DND-41 (cell line): ENCODE results near the gene BBC3.

Source experiments
- ATAC-seq: fragments of 200-7000 bp; cut with Tn5 transposase; 3 replicates; pipeline ENCODE4 v1.9.1; 2021; ENCODE audit warnings: low read depth; ENCODE audit not compliant: insufficient read depth
- DNase-seq: peaks from one replicate; pipeline ENCODE4 v3.0.0-alpha.2; 2020
- H2AFZ ChIP-seq: 2 replicates; pipeline ENCODE4 v1.6.0; 2012; ENCODE audit warnings: low read depth, low read length
- H3K27ac ChIP-seq: 2 replicates; pipeline ENCODE4 v1.5.1; 2012; ENCODE audit warnings: low read length, inconsistent platforms
- H3K27me3 ChIP-seq: fragments of 200-600 bp; sonication (generic); 2 replicates; pipeline ENCODE4 v1.6.0; 2012; ENCODE audit warnings: low read length, mild to moderate bottlenecking, inconsistent platforms; ENCODE audit not compliant: insufficient read depth, poor library complexity
- H3K36me3 ChIP-seq: 2 replicates; pipeline ENCODE4 v1.5.1; 2012; ENCODE audit warnings: low read length, inconsistent platforms; ENCODE audit not compliant: insufficient read depth
- H3K4me1 ChIP-seq: 2 replicates; pipeline ENCODE4 v1.5.1; 2012; ENCODE audit warnings: mild to moderate bottlenecking, low read length; ENCODE audit not compliant: insufficient read depth
- H3K4me2 ChIP-seq: 2 replicates; pipeline ENCODE4 v1.6.0; 2012; ENCODE audit warnings: mild to moderate bottlenecking, moderate library complexity, low read length, inconsistent platforms; ENCODE audit not compliant: insufficient read depth
- H3K4me3 ChIP-seq, 2 experiments: fragments of 200-600 bp in 1 of 2; shearing (Covaris generic) in 1 of 2; 2 replicates each; pipeline ENCODE4 v1.5.1; 2012 to 2016; ENCODE audit warnings: inconsistent platforms in 2 of 2, low read length in 2 of 2, mild to moderate bottlenecking in 2 of 2, low read depth in 1 of 2, moderate library complexity in 1 of 2
- H3K79me2 ChIP-seq: 2 replicates; pipeline ENCODE4 v1.6.0; 2012; ENCODE audit warnings: low read length, inconsistent platforms; ENCODE audit not compliant: insufficient read depth
- H3K9ac ChIP-seq: 2 replicates; pipeline ENCODE4 v1.6.0; 2012; ENCODE audit warnings: low read depth, mild to moderate bottlenecking, inconsistent platforms, low read length, moderate library complexity
- H3K9me3 ChIP-seq: 2 replicates; pipeline ENCODE4 v1.5.1; 2012; ENCODE audit warnings: low read length, moderate library complexity, mild to moderate bottlenecking, inconsistent platforms; ENCODE audit not compliant: insufficient read depth, severe bottlenecking
- H4K20me1 ChIP-seq: 2 replicates; pipeline ENCODE4 v1.6.0; 2012; ENCODE audit warnings: low read length; ENCODE audit not compliant: insufficient read depth
- EZH2 ChIP-seq: IDR thresholded peaks from 3 replicates; pipeline ENCODE4 v1.6.1; 2012; ENCODE audit warnings: borderline replicate concordance, low read depth, mild to moderate bottlenecking, moderate library complexity, low read length, inconsistent platforms; ENCODE audit not compliant: severe bottlenecking
- TF ChIP-seq, protein P1 (sequence below): IDR thresholded peaks from 2 replicates; pipeline ENCODE4 v1.5.1; 2012; ENCODE audit warnings: borderline replicate concordance, low read length, moderate library complexity, mild to moderate bottlenecking; ENCODE audit not compliant: poor library complexity, severe bottlenecking; ENCODE audit errors: extremely low read depth

BBC3 gene

DNA sequence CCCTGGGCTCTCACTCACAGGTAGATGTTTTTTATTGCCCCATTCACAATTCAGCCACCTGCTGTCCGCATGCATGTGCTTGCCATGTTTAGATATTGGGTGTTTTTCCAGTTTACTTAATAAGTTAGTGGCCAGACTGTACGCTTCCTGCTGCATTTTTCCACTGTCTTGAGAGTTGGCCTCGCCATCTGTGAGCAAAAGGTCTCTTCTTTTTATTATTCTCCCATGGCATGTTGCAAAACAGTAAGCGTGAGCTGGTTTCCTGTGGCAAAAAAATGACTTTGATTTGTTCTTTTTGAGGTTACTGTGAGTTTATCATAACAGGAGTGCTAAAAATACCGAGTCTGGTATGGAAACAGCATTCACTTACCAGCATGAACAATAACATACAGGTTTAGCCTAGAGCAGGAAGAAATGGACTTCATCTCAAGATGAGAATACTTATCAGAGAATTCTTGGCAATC lies 54.3 kb downstream of the BBC3 start:
- H3K9ac ChIP-seq: no peak overlapping the region

DNA sequence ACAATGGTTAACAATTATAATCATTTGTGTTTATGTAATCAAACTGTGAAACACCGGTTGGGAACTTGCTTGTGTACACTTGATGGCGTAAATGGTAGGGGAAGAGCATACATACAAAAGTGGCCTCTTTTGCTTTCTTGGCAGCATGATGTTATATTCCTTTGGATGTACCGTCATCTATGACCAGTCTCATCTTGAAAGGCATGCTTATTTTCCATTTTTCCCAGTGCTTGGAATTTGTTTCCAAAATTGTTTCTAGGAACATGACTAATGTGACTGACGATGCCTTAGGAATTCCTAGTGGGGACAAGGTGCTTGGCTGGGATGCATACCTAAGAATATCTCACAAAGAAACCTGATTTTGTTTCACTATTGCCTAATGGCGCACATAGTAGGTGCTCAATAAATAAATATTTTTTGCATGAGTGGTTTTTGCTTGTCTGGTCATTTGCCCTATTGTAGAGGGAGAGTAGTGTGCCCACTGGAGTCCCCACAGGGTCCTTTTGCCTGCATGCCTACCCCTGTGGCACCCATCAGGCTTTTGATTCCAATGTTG lies 54.9 kb downstream of the BBC3 start:
- Histone ChIP-seq H4K20me1 (peaks cover 40% of the 10 kb centered on the region; the same call in 1 of the 2 replicates), H3K79me2 (peaks cover 67% of the 10 kb centered on the region), H3K4me1 (no peaks in the 10 kb centered on the region), H2AFZ (no peak overlapping the region), H3K9ac (no peak overlapping the region), H3K9me3 (no peaks in the 10 kb centered on the region), H3K27ac (no peak overlapping the region), H3K4me2 (no peak overlapping the region), H3K36me3 (peaks cover 83% of the 10 kb centered on the region), H3K4me3 (no peak overlapping the region), H3K27me3 (no peaks in the 10 kb centered on the region)
- no peak for ATAC-seq
- no peak for DNase-seq
- no peak for TF ChIP-seq EZH2
- TF ChIP-seq, protein P1, sequence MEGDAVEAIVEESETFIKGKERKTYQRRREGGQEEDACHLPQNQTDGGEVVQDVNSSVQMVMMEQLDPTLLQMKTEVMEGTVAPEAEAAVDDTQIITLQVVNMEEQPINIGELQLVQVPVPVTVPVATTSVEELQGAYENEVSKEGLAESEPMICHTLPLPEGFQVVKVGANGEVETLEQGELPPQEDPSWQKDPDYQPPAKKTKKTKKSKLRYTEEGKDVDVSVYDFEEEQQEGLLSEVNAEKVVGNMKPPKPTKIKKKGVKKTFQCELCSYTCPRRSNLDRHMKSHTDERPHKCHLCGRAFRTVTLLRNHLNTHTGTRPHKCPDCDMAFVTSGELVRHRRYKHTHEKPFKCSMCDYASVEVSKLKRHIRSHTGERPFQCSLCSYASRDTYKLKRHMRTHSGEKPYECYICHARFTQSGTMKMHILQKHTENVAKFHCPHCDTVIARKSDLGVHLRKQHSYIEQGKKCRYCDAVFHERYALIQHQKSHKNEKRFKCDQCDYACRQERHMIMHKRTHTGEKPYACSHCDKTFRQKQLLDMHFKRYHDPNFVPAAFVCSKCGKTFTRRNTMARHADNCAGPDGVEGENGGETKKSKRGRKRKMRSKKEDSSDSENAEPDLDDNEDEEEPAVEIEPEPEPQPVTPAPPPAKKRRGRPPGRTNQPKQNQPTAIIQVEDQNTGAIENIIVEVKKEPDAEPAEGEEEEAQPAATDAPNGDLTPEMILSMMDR: no peak

More for the DNA sequence above, 54.3 kb downstream of the BBC3 start:
- H3K4me2 ChIP-seq: no peak overlapping the region
- DNase-seq: no peak
- H3K27me3 ChIP-seq: no peaks in the 10 kb centered on the region
- H3K4me1 ChIP-seq: no peaks in the 10 kb centered on the region
- H4K20me1 ChIP-seq: peaks cover 40% of the 10 kb centered on the region; the same call in 1 of the 2 replicates
- H2AFZ ChIP-seq: no peak overlapping the region
- H3K27ac ChIP-seq: no peak overlapping the region
- peaks cover 83% of the 10 kb centered on the region for H3K36me3 ChIP-seq
- H3K4me3 ChIP-seq: no peak overlapping the region
- peak; percentile 49; the same call in 1 of the 3 replicates for ATAC-seq
- no peaks in the 10 kb centered on the region for H3K9me3 ChIP-seq
- H3K79me2 ChIP-seq: peaks cover 68% of the 10 kb centered on the region
- no peak for TF ChIP-seq EZH2
- TF ChIP-seq, protein P1: no peak

DNA sequence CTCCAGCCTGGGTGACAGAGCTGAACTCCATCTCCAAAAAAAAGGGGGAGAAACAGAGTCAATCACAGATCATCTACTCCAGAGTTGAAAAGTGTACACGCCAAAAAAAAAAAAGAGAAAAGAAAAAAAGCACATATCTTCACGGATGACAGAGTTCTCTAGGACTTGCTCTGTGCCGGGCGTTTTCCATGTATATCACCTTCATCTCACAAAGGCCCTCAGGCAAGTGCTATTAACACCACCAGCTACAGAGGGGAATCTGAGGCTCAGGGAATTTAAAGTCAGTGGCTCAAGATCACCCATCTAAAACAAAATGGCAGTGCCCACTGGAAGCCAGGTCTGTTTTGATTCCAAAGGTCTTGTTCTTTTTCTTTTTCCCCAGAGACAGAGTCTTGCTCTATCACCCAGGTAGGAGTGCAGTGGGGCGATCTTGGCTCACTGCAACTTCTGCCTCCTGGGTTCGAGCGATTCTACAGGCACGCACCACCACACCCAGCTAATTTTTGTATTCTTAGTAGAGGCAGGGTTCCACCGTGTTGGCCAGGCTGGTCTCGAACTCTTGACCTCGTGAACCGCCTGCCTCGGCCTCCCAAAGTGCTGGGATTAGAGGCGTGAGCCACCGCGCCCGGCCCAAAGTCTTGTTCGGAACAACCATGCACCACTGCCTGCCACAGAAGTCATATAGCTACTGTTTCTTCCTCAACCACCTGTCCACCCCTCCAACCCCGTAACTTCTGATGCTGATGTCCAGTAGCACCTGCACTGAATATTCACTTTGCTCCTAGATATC lies 58.1 kb downstream of the BBC3 start:
- Histone ChIP-seq H3K9me3 (no peaks in the 10 kb centered on the region), H3K4me1 (no peaks in the 10 kb centered on the region), H2AFZ (no peak overlapping the region), H3K9ac (no peak overlapping the region), H3K36me3 (peaks cover 86% of the 10 kb centered on the region), H3K27me3 (no peaks in the 10 kb centered on the region), H4K20me1 (peaks cover 40% of the 10 kb centered on the region; the same call in 1 of the 2 replicates), H3K79me2 (peaks cover 66% of the 10 kb centered on the region), H3K4me2 (no peak overlapping the region), H3K4me3 (no peak overlapping the region), H3K27ac (no peak overlapping the region)
- TF ChIP-seq, protein P1: no peak
- no peak for TF ChIP-seq EZH2
- DNase-seq (no peak), ATAC-seq (no peak)
